GM13976 (cell line): ENCODE measurements around the gene SESN1.

Source experiments
- DNase-seq: peaks from one replicate; pipeline ENCODE4 v3.0.0; 2012; ENCODE audit warnings: low spot score
- in situ Hi-C: fragments of 300-500 bp; cut with MboI; formaldehyde crosslinking; loops from one replicate; pipeline ENCODE4 v1.12.0; 2022; ENCODE audit warnings: low sequenced_read_pairs, mixed read lengths, inconsistent platforms; ENCODE audit not compliant: unreplicated experiment
- TF ChIP-seq, protein P1 (sequence below): IDR thresholded peaks from 2 replicates; pipeline ENCODE4 v1.5.1; 2012; ENCODE audit warnings: borderline replicate concordance, mild to moderate bottlenecking; ENCODE audit not compliant: insufficient read depth; ENCODE audit errors: extremely low read depth, missing control alignments, control extremely low read depth

Gene SESN1

DNA sequence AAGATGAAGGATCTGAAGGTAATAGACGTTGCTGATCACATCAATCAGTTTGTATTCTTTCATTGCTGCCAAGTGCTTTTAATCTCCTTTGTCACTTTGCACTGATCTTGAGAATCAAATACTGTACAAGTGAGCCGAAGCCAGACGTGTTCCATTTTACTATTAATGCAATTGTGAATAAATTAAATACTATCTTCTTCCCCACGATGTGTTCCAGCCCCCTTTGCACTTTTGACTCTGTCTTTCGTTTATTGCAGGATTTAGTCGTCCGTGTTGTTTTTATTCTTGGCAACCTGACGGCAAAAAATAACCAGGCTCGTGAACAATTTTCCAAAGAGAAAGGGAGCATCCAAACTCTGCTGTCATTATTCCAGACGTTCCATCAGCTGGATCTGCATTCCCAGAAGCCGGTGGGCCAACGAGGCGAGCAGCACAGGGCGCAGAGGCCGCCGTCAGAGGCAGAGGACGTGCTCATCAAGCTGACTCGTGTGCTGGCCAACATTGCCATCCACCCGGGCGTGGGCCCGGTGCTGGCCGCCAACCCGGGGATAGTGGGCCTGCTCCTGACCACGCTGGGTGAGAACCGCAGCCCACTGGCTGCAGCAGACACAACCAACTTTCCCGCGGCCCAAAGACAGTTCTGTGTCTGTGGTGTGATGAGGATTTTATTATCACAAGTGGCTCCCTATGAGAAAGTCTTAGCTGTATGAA, 141.7 kb downstream of the SESN1 start:
- no peak for DNase-seq
- in situ Hi-C loops, result no loop called here
- TF ChIP-seq, protein P1, sequence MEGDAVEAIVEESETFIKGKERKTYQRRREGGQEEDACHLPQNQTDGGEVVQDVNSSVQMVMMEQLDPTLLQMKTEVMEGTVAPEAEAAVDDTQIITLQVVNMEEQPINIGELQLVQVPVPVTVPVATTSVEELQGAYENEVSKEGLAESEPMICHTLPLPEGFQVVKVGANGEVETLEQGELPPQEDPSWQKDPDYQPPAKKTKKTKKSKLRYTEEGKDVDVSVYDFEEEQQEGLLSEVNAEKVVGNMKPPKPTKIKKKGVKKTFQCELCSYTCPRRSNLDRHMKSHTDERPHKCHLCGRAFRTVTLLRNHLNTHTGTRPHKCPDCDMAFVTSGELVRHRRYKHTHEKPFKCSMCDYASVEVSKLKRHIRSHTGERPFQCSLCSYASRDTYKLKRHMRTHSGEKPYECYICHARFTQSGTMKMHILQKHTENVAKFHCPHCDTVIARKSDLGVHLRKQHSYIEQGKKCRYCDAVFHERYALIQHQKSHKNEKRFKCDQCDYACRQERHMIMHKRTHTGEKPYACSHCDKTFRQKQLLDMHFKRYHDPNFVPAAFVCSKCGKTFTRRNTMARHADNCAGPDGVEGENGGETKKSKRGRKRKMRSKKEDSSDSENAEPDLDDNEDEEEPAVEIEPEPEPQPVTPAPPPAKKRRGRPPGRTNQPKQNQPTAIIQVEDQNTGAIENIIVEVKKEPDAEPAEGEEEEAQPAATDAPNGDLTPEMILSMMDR, result no peak

DNA sequence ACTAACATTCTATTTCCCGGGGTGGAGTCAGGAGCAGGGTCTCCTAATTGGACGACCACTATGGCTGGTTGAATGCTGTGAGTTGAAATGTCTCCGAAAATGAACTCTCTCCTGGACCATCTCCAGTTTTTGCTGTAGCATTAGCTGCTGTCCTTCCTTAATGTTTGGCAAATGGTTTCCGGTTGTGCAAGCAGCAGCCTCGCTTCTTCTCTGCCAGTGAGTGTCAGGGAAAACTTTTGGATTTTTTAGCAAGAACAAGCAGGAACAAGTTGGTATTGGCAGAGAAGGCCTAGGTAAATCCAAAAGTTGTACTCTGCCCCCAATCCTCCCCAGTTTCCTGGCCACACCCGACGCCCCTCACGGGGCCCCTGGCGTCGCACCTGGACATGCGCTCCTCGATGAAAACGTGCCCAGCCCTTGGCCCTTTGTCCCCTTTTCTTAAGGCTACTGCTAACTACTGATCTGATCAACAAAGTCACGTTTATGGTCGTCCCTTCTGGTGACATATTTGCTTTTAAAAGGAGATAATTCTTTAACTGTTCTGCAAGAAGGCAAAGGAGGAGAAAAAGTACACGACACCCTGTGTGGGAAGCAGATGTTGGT, 143.2 kb downstream of the SESN1 start:
- in situ Hi-C loops, result no loop called here
- DNase-seq, result no peak
- TF ChIP-seq, protein P1, result no peak

DNA sequence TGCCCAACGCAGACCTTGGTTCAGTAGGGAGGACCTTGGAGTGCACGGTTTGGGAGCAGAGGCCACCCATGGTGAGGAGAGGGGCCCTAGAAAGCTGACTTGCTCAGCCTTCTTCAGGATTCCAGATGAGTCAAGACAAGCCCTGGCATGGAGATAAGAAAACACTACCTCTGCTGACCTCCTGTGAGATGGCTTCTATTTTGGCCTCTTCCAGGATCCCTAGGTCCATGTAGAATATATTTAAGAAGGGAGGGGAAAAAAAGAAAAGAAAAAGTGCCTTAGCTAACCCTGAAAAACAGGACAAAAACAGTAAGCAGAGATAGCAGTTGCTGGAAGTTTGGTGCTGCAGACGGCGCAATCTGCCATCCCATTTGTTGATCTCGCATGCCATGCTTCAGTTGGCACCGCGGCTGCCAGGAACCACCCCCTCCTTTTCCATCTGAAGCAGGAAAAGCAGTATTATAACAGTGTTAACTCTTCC, 146.4 kb downstream of the SESN1 start:
- in situ Hi-C loops, result no loop called here
- DNase-seq, result no peak
- TF ChIP-seq, protein P1, result no peak

DNA sequence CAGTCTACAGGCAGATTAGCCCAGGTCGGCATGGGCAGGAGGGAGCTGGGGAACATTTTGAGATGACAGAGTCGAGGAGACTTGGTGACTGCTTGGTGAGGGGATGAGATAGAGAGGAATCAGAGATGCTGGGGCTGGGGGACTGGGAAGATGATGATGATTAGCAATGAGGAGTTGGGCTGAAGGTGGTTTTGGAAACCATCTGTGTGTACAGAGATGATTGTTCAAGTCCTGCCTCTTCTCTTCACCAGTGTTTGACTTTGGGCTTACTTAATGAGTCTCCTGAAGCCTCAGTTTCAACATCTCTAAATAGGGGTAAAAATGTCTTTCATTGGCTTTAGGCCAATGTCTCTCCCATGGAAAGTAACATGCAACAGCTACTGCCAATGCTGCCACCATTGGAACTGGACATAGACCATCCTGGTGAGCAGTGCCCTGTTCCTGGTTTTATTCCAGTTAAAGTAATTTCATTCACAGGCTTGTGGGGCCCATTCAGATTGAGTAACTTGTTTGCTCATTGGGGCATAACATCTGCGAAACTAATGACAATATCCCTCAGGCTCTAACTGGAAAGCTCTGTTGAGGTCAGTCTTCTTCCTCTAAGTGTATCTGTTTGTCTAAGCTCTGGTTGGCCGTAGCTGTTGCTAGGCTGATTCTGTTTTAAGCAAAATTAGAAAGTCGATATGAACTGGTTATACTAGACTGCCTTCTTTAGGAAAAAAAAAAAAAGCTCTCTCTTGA, 147.4 kb downstream of the SESN1 start:
- DNase-seq, result no peak
- TF ChIP-seq, protein P1, result no peak
- in situ Hi-C loops, result no loop called here

DNA sequence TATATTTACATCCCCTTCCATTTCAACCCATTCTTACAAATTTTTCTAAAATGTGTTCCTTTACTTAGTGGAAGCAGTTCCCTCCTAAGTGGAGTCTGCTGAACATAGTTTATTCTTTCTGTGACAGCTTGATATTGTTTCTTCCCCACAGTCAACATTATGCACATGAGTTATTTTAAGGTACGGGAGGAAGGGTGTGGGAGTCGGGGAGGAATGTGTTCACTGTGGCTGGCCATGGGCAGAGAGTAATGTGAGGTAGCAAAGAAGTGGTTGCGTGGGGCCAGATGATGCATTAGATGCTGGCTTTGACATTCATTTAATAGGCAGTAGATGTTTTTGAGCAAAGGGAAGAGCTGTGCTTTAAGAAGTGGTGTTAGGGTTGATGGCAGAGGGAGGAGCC, 148.0 kb downstream of the SESN1 start:
- in situ Hi-C loops, result no loop called here
- DNase-seq, result no peak
- TF ChIP-seq, protein P1, result no peak

DNA sequence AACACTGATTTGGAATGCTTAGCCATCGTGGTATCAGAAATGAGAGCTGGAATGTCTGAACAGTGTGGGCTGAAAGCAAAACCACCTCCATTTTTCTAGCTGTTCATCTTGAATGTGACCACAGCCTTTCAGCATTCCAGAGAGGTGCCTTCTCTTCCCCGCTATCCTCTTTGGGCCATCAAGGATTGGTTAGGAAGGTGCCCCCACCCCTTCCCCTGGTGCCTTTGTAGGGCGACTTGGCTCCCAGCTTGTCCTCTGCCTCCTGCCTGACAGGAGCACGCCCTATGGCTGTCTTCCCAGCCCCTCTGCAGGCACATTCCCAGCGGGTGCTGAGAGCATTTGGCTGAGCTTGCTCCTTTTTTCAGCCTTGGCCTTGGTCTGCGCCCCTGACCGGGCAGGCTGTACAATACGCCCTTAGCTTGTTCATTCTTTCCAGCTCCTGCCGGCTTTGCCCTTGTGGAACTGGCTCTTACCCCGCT, 148.9 kb downstream of the SESN1 start:
- in situ Hi-C loops, result no loop called here
- TF ChIP-seq, protein P1, result no peak
- DNase-seq, result no peak
